HG02884 (cell line): Measurements from ENCODE around the gene OGFOD2.

Source experiments
- ATAC-seq: cut with Tn5 transposase; IDR thresholded peaks from one replicate; pipeline ENCODE4 v1.9.1; 2021; ENCODE audit warnings: mild to moderate bottlenecking, moderate library complexity; ENCODE audit not compliant: unreplicated experiment

OGFOD2 gene

GRCh38 chr12:122951406-122951805 is 23.6 kb upstream of the OGFOD2 start:
- no peak for ATAC-seq

- no peak for ATAC-seq
These were observed 22.8 kb upstream of the OGFOD2 start for GRCh38 chr12:122951979-122952892.

GRCh38 chr12:122955156-122955555 is 19.9 kb upstream of the OGFOD2 start:
- ATAC-seq = no peak

GRCh38 chr12:122956035-122956434 is 19.0 kb upstream of the OGFOD2 start:
- no peak for ATAC-seq

- no peak for ATAC-seq
These were observed 16.7 kb upstream of the OGFOD2 start for GRCh38 chr12:122958198-122958888.

GRCh38 chr12:122959566-122960192 is 15.4 kb upstream of the OGFOD2 start:
- no peak for ATAC-seq

GRCh38 chr12:122960193-122960569 is 14.9 kb upstream of the OGFOD2 start:
- ATAC-seq = no peak

- no peak for ATAC-seq
These were observed 13.3 kb upstream of the OGFOD2 start for GRCh38 chr12:122961531-122962329.

- no peak for ATAC-seq
These were observed 11.1 kb upstream of the OGFOD2 start for GRCh38 chr12:122963941-122964265.

GRCh38 chr12:122964439-122965257 is 10.4 kb upstream of the OGFOD2 start:
- ATAC-seq = no peak

- ATAC-seq = no peak
These were observed 9.7 kb upstream of the OGFOD2 start for GRCh38 chr12:122965321-122965751.

- peak; percentile 65 for ATAC-seq
These were observed 8.9 kb upstream of the OGFOD2 start, which contains the start of gene ABCB9 for GRCh38 chr12:122965851-122966742. Gene ABCB9 (minus strand): TSS chr12:122966463. CDS start chr12:122960235, 6,228 bp downstream.

- ATAC-seq = no peak
These were observed 8.1 kb upstream of the OGFOD2 start for GRCh38 chr12:122966743-122967550.

- ATAC-seq = no peak
These were observed 6.9 kb upstream of the OGFOD2 start for GRCh38 chr12:122968104-122968503.

- ATAC-seq = no peak
These were observed 5.4 kb upstream of the OGFOD2 start for GRCh38 chr12:122969676-122970075.

GRCh38 chr12:122974274-122974891 is 661 bp upstream of the OGFOD2 start:
- peak; percentile 62 for ATAC-seq

GRCh38 chr12:122975790-122976647 is 975 bp downstream of the OGFOD2 start:
- no peak for ATAC-seq
